K562 (cell line): ENCODE results near the gene OR2B2. TPM values are rescaled to one million over a fixed set of nuclear protein-coding genes. Genes with fewer than 3 reads are reported as not detected.
A peak's percentile ranks its signal among the peaks of the same experiment; 100 is the strongest.

Experiments used
- BDP1 ChIP-seq: IDR thresholded peaks from 3 replicates; pipeline ENCODE4 v1.6.1; 2011; ENCODE audit not compliant: insufficient read length, insufficient read depth
- BRD4 ChIP-seq: fragments of 200-600 bp; sonication (generic); IDR thresholded peaks from 2 replicates; pipeline ENCODE4 v1.6.1; 2017; ENCODE audit warnings: inconsistent platforms
- BRD9 ChIP-seq: fragments of 450-650 bp; IDR thresholded peaks from 2 replicates; pipeline ENCODE4 v1.6.1; 2018; ENCODE audit warnings: low read depth; ENCODE audit not compliant: partially characterized antibody
- HDAC1 ChIP-seq, 2 experiments: fragments of 450-650 bp; IDR thresholded peaks; 2 replicates each; pipeline ENCODE4 v1.6.1; 2016 to 2017; ENCODE audit warnings: inconsistent platforms in 1 of 2, mild to moderate bottlenecking in 1 of 2, moderate library complexity in 1 of 2
- HNRNPL ChIP-seq: fragments of 200-400 bp; formaldehyde crosslinking; IDR thresholded peaks from 2 replicates; pipeline ENCODE4 v1.6.1; 2017; ENCODE audit warnings: low read depth, mild to moderate bottlenecking, low read length
- JUND ChIP-seq, 2 experiments: IDR thresholded peaks; 2 replicates in 1 of 2; 3 replicates in 1 of 2; pipeline ENCODE4 v1.6.1; 2011; ENCODE audit warnings: borderline replicate concordance in 2 of 2, low read depth in 2 of 2, low read length in 2 of 2, improper control_type of control experiment in 1 of 2, missing biosample characterization in 1 of 2, missing genetic modification characterization in 1 of 2, missing genetic modification reagents in 1 of 2
- KLF1 ChIP-seq: fragments of 450-650 bp; IDR thresholded peaks from 2 replicates; pipeline ENCODE4 v1.6.1; 2016; ENCODE audit warnings: missing genetic modification characterization, missing compliant biosample characterization
- RBM15 ChIP-seq: fragments of 200-400 bp; formaldehyde crosslinking; IDR thresholded peaks from 2 replicates; pipeline ENCODE4 v1.6.1; 2018; ENCODE audit warnings: mild to moderate bottlenecking, low read length, moderate library complexity; ENCODE audit not compliant: insufficient read depth
- SMAD2 ChIP-seq: fragments of 150-350 bp; IDR thresholded peaks from 2 replicates; pipeline ENCODE4 v1.6.1; 2014; ENCODE audit warnings: low read depth, mild to moderate bottlenecking, low read length
- SMARCE1 ChIP-seq: fragments of 450-650 bp; IDR thresholded peaks from 2 replicates; pipeline ENCODE4 v1.7.1; 2016; ENCODE audit warnings: mild to moderate bottlenecking
- ZNF175 ChIP-seq: fragments of 200-800 bp; sonication (Bioruptor generic); IDR thresholded peaks from 2 replicates; pipeline ENCODE4 v1.6.1; 2016; ENCODE audit warnings: low read depth, mild to moderate bottlenecking, missing genetic modification characterization, missing compliant biosample characterization
- ZNF551 ChIP-seq: fragments of 250-450 bp; sonication (Bioruptor Pico); IDR thresholded peaks from 2 replicates; pipeline ENCODE4 v1.5.0; 2021; ENCODE audit warnings: mild to moderate bottlenecking, moderate library complexity
- ZNF561 ChIP-seq: fragments of 450-650 bp; formaldehyde crosslinking; conservative IDR thresholded peaks from 2 replicates; pipeline ENCODE4 v1.4.0; 2020; ENCODE audit warnings: mild to moderate bottlenecking, moderate library complexity
- ZNF57 ChIP-seq: fragments of 450-650 bp; formaldehyde crosslinking; IDR thresholded peaks from 2 replicates; pipeline ENCODE4 v1.4.0; 2020; ENCODE audit warnings: mild to moderate bottlenecking, moderate library complexity
- polyA plus RNA-seq, 8 experiments: library from polyadenylated mRNA; depleted of rRNA in 4 of 8; stranded (reverse) in 5 of 8; unstranded in 3 of 8; fragments of >200 nt; fragmentation: Nextera tagmentation in 2 of 8; fragmentation: Illumina TruSeq in 1 of 8; extraction: Ambion mirVana in 2 of 8; extraction: Trizol in 1 of 8; gene quantifications; 2 replicates each; pipeline versions ENCODE4 v1.2.1 to v1.2.3, GENCODE V29; 2011 to 2014; ENCODE audit warnings: inconsistent platforms in 1 of 8, missing spikeins in 1 of 8
- total RNA-seq, 7 experiments: library from RNA; depleted of rRNA in 6 of 7; stranded (reverse); fragments of >200 nt in 6 of 7; fragmentation: Illumina TruSeq in 2 of 7; extraction: Trizol in 2 of 7; gene quantifications; 2 replicates each; pipeline versions ENCODE4 v1.2.1 to v1.2.3, GENCODE V29; 2011 to 2021; ENCODE audit warnings: low replicate concordance in 1 of 7
- TF ChIP-seq, protein P1 (sequence below): sonication (generic); formaldehyde crosslinking; IDR thresholded peaks from 2 replicates; pipeline ENCODE4 v1.8.0; 2022; ENCODE audit warnings: missing genetic modification reagents, mild to moderate bottlenecking, moderate library complexity, borderline replicate concordance
- TF ChIP-seq, protein P2 (sequence below): fragments of 200-800 bp; sonication (Bioruptor generic); IDR thresholded peaks from 2 replicates; pipeline ENCODE4 v1.6.1; 2017; ENCODE audit warnings: missing genetic modification characterization, missing compliant biosample characterization
- TF ChIP-seq, protein P3 (sequence below): sonication (generic); formaldehyde crosslinking; IDR thresholded peaks from 2 replicates; pipeline ENCODE4 v1.8.1; 2023; ENCODE audit warnings: mild to moderate bottlenecking, missing genetic modification reagents

Gene OR2B2
- total and polyA plus RNA-seq, 9 of the 15 experiments (the other 6 are each of a cell fraction or from before 2014, with no cell fraction given): 0.24 TPM; not detected in 8

DNA sequence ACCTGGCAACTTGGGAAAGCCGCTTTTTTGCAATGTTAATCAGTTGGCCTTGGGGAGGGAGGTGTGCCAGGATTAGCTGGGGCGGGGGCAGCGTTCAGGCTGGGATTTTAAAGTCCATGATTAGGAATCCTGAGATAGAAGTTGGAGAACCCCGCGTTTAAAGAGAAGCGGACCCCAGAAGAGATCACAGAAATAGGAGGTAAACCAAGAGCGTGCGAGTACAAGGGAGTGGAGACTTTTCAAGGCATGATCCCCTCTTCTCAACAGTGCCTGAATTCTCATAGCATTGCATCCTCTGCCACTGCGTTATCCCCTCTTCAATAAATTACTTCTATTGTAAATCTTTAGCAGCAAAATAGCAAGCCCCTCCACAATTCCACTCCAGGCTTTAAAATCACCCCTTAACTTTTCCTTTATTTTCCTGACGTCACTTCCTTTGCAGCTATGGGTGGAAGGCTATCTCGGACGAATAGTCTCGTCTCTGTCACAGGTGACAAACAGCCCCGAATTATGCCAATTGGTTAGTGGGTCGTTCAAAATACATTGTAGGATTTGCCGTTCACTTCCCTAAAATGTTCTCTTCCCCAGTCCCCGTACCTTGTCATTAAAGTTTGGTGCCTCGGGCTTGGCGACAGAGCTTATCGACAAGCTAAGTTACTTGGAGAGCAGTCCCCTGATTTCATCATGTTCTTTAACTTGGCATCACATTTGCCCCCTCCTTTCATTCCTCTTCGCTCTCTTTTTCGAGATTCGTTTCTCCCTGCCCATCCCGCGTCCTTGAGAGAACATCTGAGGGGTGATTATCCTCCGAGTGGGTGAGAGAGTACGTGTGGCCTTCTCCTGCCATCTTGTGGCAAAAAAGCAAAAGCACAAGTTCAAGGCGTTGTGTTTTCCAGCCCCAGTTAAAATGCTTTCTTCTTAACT lies 17.1 kb downstream of the OR2B2 start (continued):
- TF ChIP-seq KLF1 (tag) (no peak), HDAC1 (IDR thresholded peaks at IDR 0.05) (peak in 1 of 2 experiments; percentile 58; a peak in 2 of 4 replicates), ZNF175 (CRISPR knock-in tag) (no peak), BRD9 (peak; percentile 98), JUND (IDR thresholded peaks at IDR 0.05; ENCODE audit: borderline replicate concordance, low read depth, low read length) (peak; percentile 58; the same call in 1 of the 2 replicates), JUND (tag; IDR thresholded peaks at IDR 0.05; ENCODE audit: borderline replicate concordance, low read depth, low read length) (peak; percentile 17; the same call in 2 of the 3 replicates), BRD4 (peak; percentile 87; the same call in 1 of the 2 replicates), HNRNPL (peak; percentile 93; the same call in 1 of the 2 replicates), BDP1 (no peak), ZNF57 (CRISPR knock-in tag) (no peak), SMAD2 (no peak), ZNF551 (CRISPR knock-in tag) (no peak), RBM15 (no peak), ZNF561 (CRISPR knock-in tag) (no peak), SMARCE1 (0 out of 2 replicates have a peak, but pooled peaks have one; percentile 45)
- TF ChIP-seq, protein P1, sequence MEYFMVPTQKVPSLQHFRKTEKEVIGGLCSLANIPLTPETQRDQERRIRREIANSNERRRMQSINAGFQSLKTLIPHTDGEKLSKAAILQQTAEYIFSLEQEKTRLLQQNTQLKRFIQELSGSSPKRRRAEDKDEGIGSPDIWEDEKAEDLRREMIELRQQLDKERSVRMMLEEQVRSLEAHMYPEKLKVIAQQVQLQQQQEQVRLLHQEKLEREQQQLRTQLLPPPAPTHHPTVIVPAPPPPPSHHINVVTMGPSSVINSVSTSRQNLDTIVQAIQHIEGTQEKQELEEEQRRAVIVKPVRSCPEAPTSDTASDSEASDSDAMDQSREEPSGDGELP: peak; percentile 49; the same call in 1 of the 2 replicates
- TF ChIP-seq, protein P2, sequence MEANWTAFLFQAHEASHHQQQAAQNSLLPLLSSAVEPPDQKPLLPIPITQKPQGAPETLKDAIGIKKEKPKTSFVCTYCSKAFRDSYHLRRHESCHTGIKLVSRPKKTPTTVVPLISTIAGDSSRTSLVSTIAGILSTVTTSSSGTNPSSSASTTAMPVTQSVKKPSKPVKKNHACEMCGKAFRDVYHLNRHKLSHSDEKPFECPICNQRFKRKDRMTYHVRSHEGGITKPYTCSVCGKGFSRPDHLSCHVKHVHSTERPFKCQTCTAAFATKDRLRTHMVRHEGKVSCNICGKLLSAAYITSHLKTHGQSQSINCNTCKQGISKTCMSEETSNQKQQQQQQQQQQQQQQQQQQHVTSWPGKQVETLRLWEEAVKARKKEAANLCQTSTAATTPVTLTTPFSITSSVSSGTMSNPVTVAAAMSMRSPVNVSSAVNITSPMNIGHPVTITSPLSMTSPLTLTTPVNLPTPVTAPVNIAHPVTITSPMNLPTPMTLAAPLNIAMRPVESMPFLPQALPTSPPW (CRISPR knock-in tag): peak; percentile 59
- TF ChIP-seq, protein P3, sequence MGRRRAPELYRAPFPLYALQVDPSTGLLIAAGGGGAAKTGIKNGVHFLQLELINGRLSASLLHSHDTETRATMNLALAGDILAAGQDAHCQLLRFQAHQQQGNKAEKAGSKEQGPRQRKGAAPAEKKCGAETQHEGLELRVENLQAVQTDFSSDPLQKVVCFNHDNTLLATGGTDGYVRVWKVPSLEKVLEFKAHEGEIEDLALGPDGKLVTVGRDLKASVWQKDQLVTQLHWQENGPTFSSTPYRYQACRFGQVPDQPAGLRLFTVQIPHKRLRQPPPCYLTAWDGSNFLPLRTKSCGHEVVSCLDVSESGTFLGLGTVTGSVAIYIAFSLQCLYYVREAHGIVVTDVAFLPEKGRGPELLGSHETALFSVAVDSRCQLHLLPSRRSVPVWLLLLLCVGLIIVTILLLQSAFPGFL (CRISPR knock-in tag): no peak
